ENCODE results near the gene RNF157. TPM values are rescaled to one million over a fixed set of nuclear protein-coding genes. Genes with fewer than 3 reads are reported as not detected.
A peak's percentile ranks its signal among the peaks of the same experiment; 100 is the strongest.

RNF157 gene
- total RNA-seq, 1 experiment from 2014 or later = 11.2 TPM

DNA sequence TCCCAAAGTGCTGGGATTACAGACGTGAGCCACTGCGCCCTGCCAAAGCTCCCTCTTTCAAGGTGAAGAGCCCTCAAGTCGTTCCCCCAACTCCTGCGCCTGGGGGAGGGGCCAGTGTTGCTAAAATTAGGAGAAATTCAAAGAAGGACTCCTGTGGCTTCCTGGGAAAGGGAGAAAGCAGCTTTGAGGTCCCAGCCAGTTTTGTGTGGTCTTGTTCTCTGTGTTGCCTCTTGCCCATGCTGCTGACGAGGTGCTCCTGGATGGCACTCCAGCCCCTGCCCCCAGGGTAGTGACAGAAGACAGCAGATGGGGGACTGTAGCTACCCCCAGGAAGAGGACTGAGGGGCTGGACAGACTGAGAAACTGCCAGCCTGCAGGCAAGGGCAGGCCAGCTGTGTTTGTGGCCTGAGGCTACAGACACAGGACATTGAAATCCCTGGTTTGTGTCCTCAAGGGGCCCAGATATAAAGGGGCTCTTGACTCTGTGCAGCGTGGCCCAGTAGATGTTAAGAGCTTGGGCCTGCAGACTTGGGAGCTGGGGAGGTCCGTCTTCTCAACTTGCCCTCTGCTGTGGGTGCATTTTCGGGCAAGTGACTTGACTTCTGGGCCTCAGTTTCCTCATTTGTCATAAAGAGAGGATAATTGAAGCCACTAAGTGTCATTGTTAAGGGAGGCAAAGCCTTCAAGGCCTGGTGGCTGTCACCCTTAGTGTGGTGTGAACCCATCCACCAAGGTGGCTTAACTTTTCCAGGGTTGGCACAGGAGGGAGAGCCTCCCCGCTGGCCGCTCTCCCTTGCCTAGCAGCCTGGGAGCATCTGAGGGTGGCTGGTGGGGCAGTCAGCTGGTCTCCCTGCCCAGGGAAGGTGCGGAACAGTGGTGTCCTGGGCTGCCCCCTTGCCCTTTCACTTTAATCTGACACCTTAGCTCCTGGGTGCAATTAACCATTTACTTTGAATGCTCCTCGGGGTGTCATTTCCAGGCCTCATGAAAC lies 29.0 kb upstream of the RNF157 start:
- ChIA-PET POLR2A (interaction anchor here (0.7 kb wide), 1 partner anchor 146 kb away, joined by 5 read pairs; no protein-coding TSS in a partner anchor), CTCF (interaction anchor here (0.6 to 6.3 kb wide), 10 partner anchors 10 to 163 kb away, joined by 3 to 58 read pairs (median 4); no protein-coding TSS in a partner anchor)
- Mint-ChIP-seq H3K9me3 (no peaks in the 10 kb centered on the region), H3K4me3 (peak overlapping the region; percentile 18; the same call in 1 of the 2 replicates), H3K4me1 (peaks cover 38% of the 10 kb centered on the region), H3K27ac (peak overlapping the region; percentile 93), H3K36me3 (peaks cover 7% of the 10 kb centered on the region; the same call in 1 of the 2 replicates), H3K27me3 (ENCODE audit: low read depth) (no peaks in the 10 kb centered on the region)
- TF ChIP-seq, protein P1, sequence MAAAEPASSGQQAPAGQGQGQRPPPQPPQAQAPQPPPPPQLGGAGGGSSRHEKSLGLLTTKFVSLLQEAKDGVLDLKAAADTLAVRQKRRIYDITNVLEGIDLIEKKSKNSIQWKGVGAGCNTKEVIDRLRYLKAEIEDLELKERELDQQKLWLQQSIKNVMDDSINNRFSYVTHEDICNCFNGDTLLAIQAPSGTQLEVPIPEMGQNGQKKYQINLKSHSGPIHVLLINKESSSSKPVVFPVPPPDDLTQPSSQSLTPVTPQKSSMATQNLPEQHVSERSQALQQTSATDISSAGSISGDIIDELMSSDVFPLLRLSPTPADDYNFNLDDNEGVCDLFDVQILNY (CRISPR knock-in tag; IDR thresholded peaks at IDR 0.05) = no peak
- TF ChIP-seq HMGA2 (CRISPR knock-in tag; IDR thresholded peaks at IDR 0.05) = no peak
- TF ChIP-seq, protein P2, sequence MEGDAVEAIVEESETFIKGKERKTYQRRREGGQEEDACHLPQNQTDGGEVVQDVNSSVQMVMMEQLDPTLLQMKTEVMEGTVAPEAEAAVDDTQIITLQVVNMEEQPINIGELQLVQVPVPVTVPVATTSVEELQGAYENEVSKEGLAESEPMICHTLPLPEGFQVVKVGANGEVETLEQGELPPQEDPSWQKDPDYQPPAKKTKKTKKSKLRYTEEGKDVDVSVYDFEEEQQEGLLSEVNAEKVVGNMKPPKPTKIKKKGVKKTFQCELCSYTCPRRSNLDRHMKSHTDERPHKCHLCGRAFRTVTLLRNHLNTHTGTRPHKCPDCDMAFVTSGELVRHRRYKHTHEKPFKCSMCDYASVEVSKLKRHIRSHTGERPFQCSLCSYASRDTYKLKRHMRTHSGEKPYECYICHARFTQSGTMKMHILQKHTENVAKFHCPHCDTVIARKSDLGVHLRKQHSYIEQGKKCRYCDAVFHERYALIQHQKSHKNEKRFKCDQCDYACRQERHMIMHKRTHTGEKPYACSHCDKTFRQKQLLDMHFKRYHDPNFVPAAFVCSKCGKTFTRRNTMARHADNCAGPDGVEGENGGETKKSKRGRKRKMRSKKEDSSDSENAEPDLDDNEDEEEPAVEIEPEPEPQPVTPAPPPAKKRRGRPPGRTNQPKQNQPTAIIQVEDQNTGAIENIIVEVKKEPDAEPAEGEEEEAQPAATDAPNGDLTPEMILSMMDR (IDR thresholded peaks at IDR 0.05) = no peak
- no peak for TF ChIP-seq E2F1 (CRISPR knock-in tag; IDR thresholded peaks at IDR 0.05)
- no peak for TF ChIP-seq NFATC4 (CRISPR knock-in tag; IDR thresholded peaks at IDR 0.05)
- TF ChIP-seq ELF4 (CRISPR knock-in tag; IDR thresholded peaks at IDR 0.05; ENCODE audit: low read depth) = no peak
- no peak for TF ChIP-seq CBFB (CRISPR knock-in tag; IDR thresholded peaks at IDR 0.05; ENCODE audit: low read depth)
- no peak for TF ChIP-seq TCF7 (CRISPR knock-in tag; IDR thresholded peaks at IDR 0.05; ENCODE audit: low read depth)
- TF ChIP-seq ZNF263 (CRISPR knock-in tag; IDR thresholded peaks at IDR 0.05; ENCODE audit: low read depth) = no peak
- TF ChIP-seq ZBTB21 (CRISPR knock-in tag; IDR thresholded peaks at IDR 0.05; ENCODE audit: borderline replicate concordance) = no peak
- no peak for ATAC-seq
- no peak for DNase-seq (ENCODE audit: low spot score)

DNA sequence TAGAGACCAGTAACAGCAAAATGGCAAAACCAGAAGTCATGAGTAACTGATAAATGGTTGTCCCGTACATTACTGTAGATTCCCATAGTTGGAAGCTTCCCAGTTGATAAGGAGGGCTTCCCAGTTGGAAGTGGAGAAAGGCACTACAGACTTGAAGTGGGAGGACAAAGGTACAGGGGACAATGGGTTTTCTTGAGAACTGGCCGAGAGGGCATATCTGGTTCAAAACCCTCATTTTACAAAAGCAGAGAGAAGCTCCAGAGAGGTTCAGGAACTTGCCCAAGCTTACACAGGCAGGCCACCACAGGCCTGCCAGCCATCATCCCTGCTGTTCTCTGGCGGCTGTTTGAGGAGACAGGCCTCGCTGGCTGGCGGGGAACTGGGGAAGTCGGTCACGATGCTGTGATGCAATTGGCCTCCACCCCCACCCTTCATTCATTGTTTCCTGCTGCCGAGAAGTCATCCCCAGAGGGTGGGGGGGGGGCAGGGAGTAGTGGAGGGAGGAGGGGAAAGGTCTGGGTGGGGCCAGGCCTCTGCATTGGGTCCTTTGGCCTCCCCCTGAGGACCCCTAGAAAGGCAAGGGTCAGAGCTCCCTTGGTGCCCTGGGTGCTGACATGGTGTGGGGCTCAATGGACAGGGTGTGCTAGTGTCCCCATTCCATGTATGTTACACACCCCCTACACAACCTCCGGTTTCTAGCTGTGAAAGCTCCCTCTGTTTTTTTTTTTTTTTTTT lies 27.9 kb upstream of the RNF157 start:
- peak overlapping the region; percentile 85 for H3K27ac Mint-ChIP-seq
- ATAC-seq (no peak), DNase-seq (ENCODE audit: low spot score) (no peak)
- ChIA-PET CTCF (interaction anchor here (0.6 to 6.3 kb wide), 13 partner anchors 12 to 254 kb away, joined by 3 to 58 read pairs (median 4); no protein-coding TSS in a partner anchor), POLR2A (interaction anchor here (0.5 to 1.1 kb wide), 3 partner anchors 86 to 145 kb away, joined by 3 to 5 read pairs (median 3); no protein-coding TSS in a partner anchor)
- H3K9me3 Mint-ChIP-seq = no peaks in the 10 kb centered on the region
- no peaks in the 10 kb centered on the region for H3K27me3 Mint-ChIP-seq (ENCODE audit: low read depth)
- H3K36me3 Mint-ChIP-seq = peaks cover 7% of the 10 kb centered on the region; the same call in 1 of the 2 replicates
- peaks cover 39% of the 10 kb centered on the region for H3K4me1 Mint-ChIP-seq
- H3K4me3 Mint-ChIP-seq = peak overlapping the region; percentile 27
- TF ChIP-seq, protein P3, sequence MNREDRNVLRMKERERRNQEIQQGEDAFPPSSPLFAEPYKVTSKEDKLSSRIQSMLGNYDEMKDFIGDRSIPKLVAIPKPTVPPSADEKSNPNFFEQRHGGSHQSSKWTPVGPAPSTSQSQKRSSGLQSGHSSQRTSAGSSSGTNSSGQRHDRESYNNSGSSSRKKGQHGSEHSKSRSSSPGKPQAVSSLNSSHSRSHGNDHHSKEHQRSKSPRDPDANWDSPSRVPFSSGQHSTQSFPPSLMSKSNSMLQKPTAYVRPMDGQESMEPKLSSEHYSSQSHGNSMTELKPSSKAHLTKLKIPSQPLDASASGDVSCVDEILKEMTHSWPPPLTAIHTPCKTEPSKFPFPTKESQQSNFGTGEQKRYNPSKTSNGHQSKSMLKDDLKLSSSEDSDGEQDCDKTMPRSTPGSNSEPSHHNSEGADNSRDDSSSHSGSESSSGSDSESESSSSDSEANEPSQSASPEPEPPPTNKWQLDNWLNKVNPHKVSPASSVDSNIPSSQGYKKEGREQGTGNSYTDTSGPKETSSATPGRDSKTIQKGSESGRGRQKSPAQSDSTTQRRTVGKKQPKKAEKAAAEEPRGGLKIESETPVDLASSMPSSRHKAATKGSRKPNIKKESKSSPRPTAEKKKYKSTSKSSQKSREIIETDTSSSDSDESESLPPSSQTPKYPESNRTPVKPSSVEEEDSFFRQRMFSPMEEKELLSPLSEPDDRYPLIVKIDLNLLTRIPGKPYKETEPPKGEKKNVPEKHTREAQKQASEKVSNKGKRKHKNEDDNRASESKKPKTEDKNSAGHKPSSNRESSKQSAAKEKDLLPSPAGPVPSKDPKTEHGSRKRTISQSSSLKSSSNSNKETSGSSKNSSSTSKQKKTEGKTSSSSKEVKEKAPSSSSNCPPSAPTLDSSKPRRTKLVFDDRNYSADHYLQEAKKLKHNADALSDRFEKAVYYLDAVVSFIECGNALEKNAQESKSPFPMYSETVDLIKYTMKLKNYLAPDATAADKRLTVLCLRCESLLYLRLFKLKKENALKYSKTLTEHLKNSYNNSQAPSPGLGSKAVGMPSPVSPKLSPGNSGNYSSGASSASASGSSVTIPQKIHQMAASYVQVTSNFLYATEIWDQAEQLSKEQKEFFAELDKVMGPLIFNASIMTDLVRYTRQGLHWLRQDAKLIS (CRISPR knock-in tag; IDR thresholded peaks at IDR 0.05; ENCODE audit: borderline replicate concordance) = no peak
- TF ChIP-seq, protein P4, sequence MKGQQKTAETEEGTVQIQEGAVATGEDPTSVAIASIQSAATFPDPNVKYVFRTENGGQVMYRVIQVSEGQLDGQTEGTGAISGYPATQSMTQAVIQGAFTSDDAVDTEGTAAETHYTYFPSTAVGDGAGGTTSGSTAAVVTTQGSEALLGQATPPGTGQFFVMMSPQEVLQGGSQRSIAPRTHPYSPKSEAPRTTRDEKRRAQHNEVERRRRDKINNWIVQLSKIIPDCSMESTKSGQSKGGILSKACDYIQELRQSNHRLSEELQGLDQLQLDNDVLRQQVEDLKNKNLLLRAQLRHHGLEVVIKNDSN (CRISPR knock-in tag; IDR thresholded peaks at IDR 0.05) = no peak
- TF ChIP-seq MYBL2 (CRISPR knock-in tag; IDR thresholded peaks at IDR 0.05) = no peak
- TF ChIP-seq, protein P5, sequence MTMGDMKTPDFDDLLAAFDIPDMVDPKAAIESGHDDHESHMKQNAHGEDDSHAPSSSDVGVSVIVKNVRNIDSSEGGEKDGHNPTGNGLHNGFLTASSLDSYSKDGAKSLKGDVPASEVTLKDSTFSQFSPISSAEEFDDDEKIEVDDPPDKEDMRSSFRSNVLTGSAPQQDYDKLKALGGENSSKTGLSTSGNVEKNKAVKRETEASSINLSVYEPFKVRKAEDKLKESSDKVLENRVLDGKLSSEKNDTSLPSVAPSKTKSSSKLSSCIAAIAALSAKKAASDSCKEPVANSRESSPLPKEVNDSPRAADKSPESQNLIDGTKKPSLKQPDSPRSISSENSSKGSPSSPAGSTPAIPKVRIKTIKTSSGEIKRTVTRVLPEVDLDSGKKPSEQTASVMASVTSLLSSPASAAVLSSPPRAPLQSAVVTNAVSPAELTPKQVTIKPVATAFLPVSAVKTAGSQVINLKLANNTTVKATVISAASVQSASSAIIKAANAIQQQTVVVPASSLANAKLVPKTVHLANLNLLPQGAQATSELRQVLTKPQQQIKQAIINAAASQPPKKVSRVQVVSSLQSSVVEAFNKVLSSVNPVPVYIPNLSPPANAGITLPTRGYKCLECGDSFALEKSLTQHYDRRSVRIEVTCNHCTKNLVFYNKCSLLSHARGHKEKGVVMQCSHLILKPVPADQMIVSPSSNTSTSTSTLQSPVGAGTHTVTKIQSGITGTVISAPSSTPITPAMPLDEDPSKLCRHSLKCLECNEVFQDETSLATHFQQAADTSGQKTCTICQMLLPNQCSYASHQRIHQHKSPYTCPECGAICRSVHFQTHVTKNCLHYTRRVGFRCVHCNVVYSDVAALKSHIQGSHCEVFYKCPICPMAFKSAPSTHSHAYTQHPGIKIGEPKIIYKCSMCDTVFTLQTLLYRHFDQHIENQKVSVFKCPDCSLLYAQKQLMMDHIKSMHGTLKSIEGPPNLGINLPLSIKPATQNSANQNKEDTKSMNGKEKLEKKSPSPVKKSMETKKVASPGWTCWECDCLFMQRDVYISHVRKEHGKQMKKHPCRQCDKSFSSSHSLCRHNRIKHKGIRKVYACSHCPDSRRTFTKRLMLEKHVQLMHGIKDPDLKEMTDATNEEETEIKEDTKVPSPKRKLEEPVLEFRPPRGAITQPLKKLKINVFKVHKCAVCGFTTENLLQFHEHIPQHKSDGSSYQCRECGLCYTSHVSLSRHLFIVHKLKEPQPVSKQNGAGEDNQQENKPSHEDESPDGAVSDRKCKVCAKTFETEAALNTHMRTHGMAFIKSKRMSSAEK (CRISPR knock-in tag; IDR thresholded peaks at IDR 0.05; ENCODE audit: borderline replicate concordance) = no peak
- TF ChIP-seq SP1 (CRISPR knock-in tag; conservative IDR thresholded peaks at IDR 0.05) = no peak
- TF ChIP-seq SOX15 (CRISPR knock-in tag; IDR thresholded peaks at IDR 0.05) = no peak
- no peak for TF ChIP-seq USF2 (CRISPR knock-in tag; IDR thresholded peaks at IDR 0.05)
